ENCODE measurements around the gene SULT2B1.
"Not testable (repeated sequence)": the region's sequence is repeated elsewhere in the genome, so short reads cannot be mapped to it uniquely, and the experiment has no call there.

Gene SULT2B1

DNA sequence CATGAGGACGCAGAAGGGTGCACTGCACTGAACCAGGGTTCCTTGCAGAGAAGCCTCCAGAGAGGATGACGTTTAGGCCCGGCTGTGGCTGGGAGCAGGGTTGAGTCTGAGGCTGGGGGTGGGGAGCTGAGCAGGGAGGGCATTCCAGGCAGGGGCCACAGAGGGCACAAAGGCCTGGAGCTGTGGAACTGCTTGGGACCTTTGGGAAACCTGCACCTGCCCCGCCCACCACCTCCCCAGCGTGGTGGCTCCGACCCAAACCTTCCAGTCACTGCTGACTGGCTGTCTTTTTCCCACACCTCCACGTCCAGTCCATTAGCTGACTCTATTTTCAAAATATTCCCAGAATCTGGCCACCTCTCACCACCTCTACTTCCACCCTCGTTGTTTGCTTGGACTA is 35.4 kb upstream of the SULT2B1 start:
- no peak for DNase-seq (ENCODE audit: low read depth)

GRCh38 chr19:48518207-48518606 is 33.8 kb upstream of the SULT2B1 start:
- TF ChIP-seq, protein P1, sequence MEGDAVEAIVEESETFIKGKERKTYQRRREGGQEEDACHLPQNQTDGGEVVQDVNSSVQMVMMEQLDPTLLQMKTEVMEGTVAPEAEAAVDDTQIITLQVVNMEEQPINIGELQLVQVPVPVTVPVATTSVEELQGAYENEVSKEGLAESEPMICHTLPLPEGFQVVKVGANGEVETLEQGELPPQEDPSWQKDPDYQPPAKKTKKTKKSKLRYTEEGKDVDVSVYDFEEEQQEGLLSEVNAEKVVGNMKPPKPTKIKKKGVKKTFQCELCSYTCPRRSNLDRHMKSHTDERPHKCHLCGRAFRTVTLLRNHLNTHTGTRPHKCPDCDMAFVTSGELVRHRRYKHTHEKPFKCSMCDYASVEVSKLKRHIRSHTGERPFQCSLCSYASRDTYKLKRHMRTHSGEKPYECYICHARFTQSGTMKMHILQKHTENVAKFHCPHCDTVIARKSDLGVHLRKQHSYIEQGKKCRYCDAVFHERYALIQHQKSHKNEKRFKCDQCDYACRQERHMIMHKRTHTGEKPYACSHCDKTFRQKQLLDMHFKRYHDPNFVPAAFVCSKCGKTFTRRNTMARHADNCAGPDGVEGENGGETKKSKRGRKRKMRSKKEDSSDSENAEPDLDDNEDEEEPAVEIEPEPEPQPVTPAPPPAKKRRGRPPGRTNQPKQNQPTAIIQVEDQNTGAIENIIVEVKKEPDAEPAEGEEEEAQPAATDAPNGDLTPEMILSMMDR (conservative IDR thresholded peaks at IDR 0.05; ENCODE audit: low read depth, low read length): no peak
- no peak overlapping the region for H3K4me3 ChIP-seq (ENCODE audit: low read depth, low read length)
- no peak for DNase-seq (ENCODE audit: low read depth)

More for the DNA sequence above, 35.4 kb upstream of the SULT2B1 start:
- no peak overlapping the region for H3K4me3 ChIP-seq (ENCODE audit: low read depth, low read length)
- TF ChIP-seq, protein P1 (conservative IDR thresholded peaks at IDR 0.05; ENCODE audit: low read depth, low read length): no peak

- DNase-seq (ENCODE audit: low read depth); H3K4me3 ChIP-seq (ENCODE audit: low read depth, low read length): not testable (repeated sequence)
These were observed 32.5 kb upstream of the SULT2B1 start for GRCh38 chr19:48519426-48519825.

- DNase-seq (ENCODE audit: low read depth): no peak
- H3K4me3 ChIP-seq (ENCODE audit: low read depth, low read length): no peak overlapping the region
- TF ChIP-seq, protein P1 (conservative IDR thresholded peaks at IDR 0.05; ENCODE audit: low read depth, low read length): no peak
These were observed 31.8 kb upstream of the SULT2B1 start for GRCh38 chr19:48520134-48520533.

GRCh38 chr19:48524221-48524620 is 27.8 kb upstream of the SULT2B1 start:
- TF ChIP-seq, protein P1 (conservative IDR thresholded peaks at IDR 0.05; ENCODE audit: low read depth, low read length): no peak
- no peak overlapping the region for H3K4me3 ChIP-seq (ENCODE audit: low read depth, low read length)
- DNase-seq (ENCODE audit: low read depth): no peak

DNA sequence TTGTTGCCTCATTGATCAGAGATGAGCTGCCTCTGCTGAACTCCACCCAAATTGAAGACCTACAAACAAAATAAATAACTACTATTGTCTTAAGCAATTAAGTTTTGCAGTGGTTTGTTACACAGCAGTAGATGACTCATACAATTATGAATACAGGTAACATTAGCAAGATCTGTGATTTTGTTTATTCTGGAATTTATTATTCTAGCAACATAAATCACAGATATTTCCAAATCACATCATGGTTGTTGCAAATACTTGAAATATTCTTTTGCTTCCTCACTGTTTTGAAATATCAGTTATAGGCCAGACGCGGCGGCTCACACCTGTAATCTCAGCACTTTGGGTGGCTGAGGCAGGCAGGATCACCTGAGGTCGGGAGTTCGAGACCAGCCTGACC is 27.2 kb upstream of the SULT2B1 start:
- H3K4me3 ChIP-seq (ENCODE audit: low read depth, low read length): no peak overlapping the region
- DNase-seq (ENCODE audit: low read depth): no peak
- TF ChIP-seq, protein P1 (conservative IDR thresholded peaks at IDR 0.05; ENCODE audit: low read depth, low read length): no peak

DNA sequence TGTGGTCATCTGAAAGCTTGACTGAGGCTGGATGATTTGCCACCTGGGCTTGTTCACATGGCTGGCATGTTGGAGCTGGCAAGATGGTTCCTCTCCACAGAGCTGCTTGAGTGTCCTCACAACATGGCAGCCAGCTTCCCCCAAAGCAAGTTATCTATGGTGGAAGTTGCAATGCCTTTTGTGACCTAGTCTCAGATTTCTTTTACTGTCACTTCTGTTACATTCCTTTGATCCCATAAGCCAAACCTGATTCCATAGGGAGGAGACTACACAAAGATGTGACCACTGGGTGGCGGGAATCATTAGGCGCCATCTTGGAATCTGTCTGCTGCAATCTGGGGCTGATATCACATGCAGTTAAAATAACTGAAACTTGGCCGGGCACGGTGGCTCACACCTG is 22.8 kb upstream of the SULT2B1 start:
- DNase-seq (ENCODE audit: low read depth): no peak
- TF ChIP-seq, protein P1 (conservative IDR thresholded peaks at IDR 0.05; ENCODE audit: low read depth, low read length): no peak
- H3K4me3 ChIP-seq (ENCODE audit: low read depth, low read length): no peak overlapping the region

Data from choroid plexus epithelial cell (primary cell).